ENCODE results near the gene ACTN4.

DNA sequence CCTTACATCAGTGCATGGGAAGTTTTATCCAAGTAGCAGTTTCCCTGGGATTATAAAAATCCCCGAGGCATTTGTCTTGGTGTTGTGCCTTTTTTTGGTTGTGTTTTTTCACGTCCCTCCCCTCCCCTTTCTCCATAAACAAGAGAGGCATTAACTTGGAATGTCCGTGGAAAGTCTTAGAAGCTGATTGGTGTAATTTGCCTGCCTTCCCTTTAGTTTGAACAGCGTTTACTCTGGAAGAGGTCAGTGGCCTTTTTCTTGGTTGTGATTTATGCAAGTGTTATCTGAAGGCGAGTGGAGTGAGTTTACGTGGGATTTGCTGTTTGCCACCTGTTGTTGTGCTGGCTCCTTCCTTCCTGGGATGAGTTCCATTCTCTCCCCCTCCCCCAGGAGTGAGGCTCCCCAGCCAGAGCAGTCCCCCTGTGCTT, 7.2 kb downstream of the ACTN4 start:
- TF ChIP-seq CTCF (IDR thresholded peaks at IDR 0.05) = no peak
- no peak for TF ChIP-seq EZH2 (IDR thresholded peaks at IDR 0.05; ENCODE audit: borderline replicate concordance, insufficient read depth, low read depth, low read length, poor library complexity, severe bottlenecking)

Measured in B cell (primary cell).